ENCODE data around the gene ATP11A.

The ATP11A gene

DNA sequence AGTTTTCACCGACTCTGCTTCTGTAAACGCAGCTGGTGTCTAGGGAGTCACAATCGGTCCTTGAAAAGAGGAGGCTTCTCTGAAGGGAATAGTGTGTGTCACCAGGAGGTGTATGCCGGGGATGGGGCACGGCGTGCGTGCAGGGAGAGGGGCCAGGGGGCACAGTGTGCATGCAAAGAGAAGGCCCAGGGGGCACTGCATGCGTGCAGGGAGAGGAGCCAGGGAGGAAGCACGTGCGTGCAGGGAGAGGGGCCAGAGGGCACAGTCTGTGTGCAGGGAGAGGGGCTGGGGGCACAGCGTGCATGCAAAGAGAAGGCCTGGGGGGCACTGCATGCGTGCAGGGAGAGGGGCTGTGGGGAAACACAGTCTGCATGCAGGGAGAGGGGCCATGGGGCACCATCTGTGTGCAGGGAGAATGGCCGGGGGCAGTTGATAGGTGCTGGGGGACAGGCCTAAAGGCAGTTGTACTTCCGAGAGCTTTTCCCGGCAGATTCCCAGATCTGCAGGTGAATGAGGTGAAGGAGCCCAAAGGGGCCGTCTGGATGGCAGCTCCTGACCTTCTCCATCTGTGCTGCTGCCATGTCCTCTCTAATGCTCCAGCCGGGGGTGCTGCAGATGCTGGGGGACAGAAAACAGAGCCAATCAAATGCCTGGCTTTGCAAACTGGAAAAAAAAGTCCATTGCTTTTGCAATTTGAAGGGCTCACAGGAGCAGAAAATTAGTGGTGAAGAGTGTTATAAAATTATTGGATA, 36.4 kb downstream of the ATP11A start:
- DNase-seq = no peak

DNA sequence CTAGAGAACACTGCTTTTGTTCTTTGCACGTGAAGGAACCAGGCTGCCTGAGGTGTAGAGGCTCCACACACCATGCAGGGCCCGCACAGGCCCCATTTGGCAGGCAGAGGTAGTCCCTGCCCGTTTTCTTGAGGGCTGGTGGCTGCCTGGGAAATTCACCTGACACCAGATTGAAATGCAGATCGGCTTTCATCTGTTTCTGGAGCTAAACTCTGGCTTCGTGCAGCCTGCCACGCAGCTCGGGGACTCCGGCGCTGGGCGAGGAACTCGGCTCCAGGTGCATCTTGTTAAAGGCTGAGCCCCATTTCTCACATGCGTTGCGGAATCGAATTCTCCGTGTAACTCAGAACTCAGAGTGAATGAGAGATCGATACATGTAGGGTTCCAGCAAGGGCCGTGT, 37.7 kb downstream of the ATP11A start:
- no peak for DNase-seq

DNA sequence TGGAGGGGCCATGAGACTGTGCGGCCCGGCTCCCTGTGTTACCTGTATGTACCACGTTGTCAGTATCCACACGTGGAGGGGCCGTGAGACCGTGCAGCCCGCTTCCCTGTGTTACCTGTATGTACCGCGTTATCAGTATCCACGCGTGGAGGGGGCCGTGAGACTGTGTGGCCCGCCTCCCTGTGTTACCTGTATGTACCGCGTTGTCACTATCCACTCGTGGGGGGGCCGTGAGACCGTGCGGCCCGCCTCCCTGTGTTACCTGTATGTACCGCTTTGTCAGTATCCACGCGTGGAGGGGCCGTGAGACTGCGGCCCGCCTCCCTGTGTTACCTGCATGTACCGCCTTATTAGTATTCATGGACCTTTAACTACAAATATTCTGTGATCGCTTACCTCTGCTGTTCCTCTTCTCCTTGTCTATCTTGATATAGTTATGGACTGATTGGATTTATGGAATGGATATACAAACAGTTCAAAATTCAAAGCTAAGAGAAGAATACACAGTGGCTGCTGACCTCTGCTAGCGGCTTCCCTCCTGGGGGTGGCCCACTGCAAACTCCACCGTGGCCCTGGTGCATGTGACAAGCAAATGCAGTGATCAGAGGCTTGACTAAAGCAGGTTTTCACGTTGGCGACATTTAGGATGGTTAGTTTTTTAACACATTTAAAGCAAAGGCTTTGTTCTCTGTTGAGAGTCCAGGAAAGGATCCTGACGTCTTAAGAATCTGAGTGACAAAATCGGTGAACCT, 38.7 kb downstream of the ATP11A start:
- no peak for DNase-seq

DNA sequence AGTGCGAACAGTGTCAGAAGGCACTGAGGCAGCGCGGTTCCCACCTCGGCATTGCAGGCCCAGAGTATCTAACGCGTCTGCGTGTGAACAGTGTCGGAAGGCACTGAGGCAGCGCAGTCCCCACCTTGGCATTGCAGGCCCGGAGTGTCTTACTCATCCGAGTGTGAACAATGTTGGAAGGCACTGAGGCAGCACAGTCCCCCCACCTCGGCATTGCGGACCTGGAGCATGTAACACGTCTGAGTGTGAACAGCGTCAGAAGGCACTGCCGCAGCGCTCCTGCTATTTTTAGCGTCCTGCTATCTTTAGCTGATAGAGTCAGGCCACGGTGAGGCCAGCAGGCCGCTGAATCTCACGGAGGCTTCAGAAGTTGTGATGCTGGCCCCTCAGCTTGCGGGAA, 39.6 kb downstream of the ATP11A start:
- DNase-seq = no peak

- no peak for DNase-seq
These were observed 40.4 kb downstream of the ATP11A start for GRCh38 chr13:112730157-112730671.

GRCh38 chr13:112731667-112732616, 42.1 kb downstream of the ATP11A start:
- no peak for DNase-seq

DNA sequence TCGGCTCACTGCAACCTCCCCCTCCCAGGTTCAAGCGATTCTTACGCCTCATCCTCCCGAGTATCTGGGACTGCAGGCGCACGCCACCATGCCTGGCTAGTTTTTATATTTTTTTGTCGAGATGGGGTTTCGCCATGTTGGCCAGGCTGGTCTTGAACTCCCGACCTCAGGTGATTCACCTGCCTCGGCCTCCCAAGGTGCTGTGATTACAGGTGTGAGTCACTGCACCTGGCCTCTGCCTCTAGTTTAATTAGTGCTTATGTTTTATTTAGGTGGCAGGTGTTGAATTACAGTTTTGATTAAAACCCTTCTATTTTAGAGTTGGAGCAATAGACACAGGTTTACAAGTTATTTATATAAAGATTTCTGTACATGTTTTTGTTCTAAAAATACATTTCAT, 42.8 kb downstream of the ATP11A start:
- no peak for DNase-seq

DNA sequence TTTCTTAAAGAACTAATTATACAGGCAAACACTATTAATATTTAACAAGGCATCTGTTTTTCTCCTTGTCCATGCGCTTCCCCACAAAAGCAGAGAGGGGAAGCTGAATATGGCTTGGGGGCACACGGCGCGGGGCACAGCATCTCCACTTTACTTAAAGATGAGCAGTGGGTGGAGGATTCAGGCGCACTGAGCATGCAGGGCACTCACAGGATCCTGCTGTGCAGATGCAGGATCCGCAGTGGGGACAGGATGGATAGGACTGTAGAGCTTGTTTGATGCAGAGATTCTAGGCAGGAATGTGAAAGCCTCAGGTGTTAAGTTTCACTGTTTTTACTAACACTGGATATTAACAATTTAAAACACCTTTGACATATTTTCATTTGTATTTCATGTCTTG, 43.3 kb downstream of the ATP11A start:
- DNase-seq = no peak

GRCh38 chr13:112733661-112734379, 44.0 kb downstream of the ATP11A start:
- no peak for DNase-seq

GRCh38 chr13:112734696-112735547, 45.1 kb downstream of the ATP11A start:
- DNase-seq = no peak

DNA sequence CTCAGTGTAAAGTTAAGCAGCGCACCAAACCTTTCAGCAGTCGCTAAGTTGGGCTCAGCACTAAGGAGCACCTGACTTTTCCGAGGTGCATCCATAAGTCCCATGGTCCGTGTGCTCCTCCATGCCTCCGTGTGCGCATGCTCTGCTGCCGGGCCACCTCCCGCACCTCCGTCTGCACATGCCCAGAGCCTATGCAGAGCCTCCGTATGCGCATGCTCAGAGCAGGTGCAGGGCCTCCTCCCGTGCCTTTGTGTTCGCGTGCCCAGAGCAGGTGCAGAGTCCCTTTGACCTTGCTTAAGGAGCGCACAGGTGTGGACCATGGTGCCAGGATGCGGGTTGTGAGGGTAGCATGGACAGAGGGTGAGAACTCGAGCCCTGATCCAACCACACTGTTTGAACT, 46.0 kb downstream of the ATP11A start:
- no peak for DNase-seq

- DNase-seq = no peak
These were observed 47.5 kb downstream of the ATP11A start for GRCh38 chr13:112737294-112737693.

GRCh38 chr13:112738606-112739005, 48.8 kb downstream of the ATP11A start:
- DNase-seq = no peak

DNA sequence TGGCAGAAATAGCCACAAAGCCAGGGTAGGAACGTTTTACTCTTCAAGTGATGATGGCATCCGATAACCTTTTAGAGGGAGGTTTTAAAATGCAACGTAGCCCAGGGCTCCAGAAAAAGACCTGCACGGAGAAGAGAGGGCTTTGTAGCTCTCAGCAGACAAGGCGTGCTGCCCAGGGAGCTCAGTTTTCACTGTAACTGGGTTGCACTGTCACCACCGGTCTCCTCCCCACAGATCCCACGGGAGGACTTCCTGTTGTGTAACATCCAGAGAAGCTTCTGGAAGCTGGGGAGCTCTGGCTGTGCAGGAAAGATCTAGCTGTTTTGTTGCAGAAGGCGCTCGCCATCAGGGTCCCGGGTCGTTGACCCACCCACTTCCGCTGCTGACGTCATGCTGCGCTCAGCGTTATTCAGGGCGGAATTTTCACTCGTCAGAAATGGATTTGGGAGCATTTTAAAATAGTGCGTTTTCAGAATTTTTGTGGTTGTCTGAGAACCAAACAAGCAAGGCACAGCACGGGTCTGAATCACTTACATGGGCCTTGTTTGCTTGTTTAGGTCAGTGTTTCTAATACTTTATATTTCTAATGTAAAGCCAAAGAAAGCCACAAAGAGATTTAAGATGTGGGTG, 50.8 kb downstream of the ATP11A start:
- DNase-seq = peak in 1 of 3 donors; percentile 9

GRCh38 chr13:112741185-112741755, 51.4 kb downstream of the ATP11A start:
- no peak for DNase-seq

DNA sequence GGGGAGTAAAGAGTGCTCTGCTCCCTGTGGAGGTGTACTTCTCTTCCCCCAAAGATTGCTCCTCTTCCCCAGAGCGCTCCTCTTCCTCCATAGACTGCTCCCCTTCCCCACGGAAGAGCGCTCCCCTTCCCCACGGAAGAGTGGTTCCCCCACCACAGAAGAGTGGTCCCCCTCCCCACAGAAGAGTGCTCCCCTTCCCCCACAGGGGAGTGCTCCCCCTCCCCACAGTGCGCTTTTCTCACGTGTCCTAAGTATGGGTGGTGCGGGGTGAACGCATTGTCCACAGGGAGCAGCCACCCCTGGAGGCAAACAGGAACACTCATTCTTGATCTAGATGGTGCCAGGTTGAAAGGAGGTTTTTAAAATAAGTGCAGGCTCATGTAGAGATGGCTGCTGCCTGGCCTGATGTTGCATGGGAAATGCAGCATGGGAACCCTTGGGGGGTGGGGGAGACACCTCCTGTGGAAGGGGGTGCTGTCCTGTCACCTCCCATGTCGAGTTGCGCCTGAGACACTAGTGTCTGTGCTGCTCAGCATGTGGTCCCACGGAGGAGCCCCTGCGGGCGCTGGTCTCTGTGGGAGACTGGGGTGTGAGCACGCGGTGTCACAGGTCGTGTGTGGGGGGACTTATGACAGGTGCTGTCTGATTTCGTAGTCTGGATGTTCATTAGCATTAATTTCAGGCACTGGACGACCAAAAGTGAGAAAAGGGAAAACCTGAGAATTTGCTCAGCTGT, 52.2 kb downstream of the ATP11A start:
- DNase-seq = no peak

- DNase-seq = no peak
These were observed 52.7 kb downstream of the ATP11A start for GRCh38 chr13:112742583-112742982.

- no peak for DNase-seq
These were observed 53.8 kb downstream of the ATP11A start for GRCh38 chr13:112743451-112744167.
